Activated naive CD4-positive, alpha-beta T cell treated with anti-CD3 and anti-CD28 coated beads, Interleukin-2, amount 50 U/mL, for 72 hours (primary cell): ENCODE results near the gene STAC. TPM values are rescaled to one million over a fixed set of nuclear protein-coding genes. Genes with fewer than 3 reads are reported as not detected.
A peak's percentile ranks its signal among the peaks of the same experiment; 100 is the strongest.

Experiments
- ATAC-seq, 2 donors: fragments of 150-1000 bp; cut with Tn5 transposase; 2 replicates each; pipeline ENCODE4 v1.10.0; 2021; ENCODE audit warnings: mild to moderate bottlenecking in 2 of 2, moderate library complexity in 2 of 2
- DNase-seq, 2 donors: peaks; one replicate each; pipeline ENCODE4 v3.0.0; 2021 to 2022; ENCODE audit warnings: low spot score in 2 of 2
- H3K27ac Mint-ChIP-seq, 2 donors: one replicate each; pipeline ENCODE4 v1.8.0; 2022; ENCODE audit warnings: mild to moderate bottlenecking in 2 of 2, mixed read lengths in 2 of 2
- H3K36me3 Mint-ChIP-seq, 2 donors: one replicate each; pipeline ENCODE4 v1.8.0; 2022; ENCODE audit warnings: mixed read lengths in 2 of 2
- H3K9me3 Mint-ChIP-seq, 2 donors: one replicate each; pipeline ENCODE4 v1.8.0; 2022; ENCODE audit warnings: mixed read lengths in 2 of 2
- total RNA-seq, 2 donors: library from RNA; stranded (reverse); gene quantifications; one replicate each; pipeline ENCODE4 v1.2.3, GENCODE V29; 2022

Gene STAC
- total RNA-seq, 2 donors from 2014 or later = not detected

DNA sequence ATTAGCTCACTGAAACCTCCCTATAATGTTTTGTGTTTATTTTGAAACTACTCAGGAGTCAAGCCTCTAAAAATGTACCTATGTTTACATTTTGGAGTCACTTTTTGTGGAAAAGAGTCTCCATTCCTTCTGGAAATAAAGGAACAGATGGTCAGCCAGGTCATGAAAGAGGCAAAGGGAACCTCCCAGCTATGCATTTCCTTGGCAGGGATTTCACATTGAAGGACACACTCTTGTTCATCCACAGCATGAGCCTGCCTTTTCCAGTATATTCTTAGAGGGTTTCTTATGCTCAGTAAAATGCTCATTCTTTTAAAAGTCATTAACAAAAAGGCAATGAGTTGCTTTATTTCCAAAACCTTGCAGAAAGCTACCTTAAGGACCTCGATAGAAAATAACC is 20.8 kb downstream of the STAC start:
- H3K36me3 Mint-ChIP-seq = no peaks in the 10 kb centered on the region
- DNase-seq = no peak
- no peak overlapping the region for H3K27ac Mint-ChIP-seq
- no peak for ATAC-seq
- H3K9me3 Mint-ChIP-seq = peaks cover 0 to 9% of the 10 kb centered on the region in 2 donors

DNA sequence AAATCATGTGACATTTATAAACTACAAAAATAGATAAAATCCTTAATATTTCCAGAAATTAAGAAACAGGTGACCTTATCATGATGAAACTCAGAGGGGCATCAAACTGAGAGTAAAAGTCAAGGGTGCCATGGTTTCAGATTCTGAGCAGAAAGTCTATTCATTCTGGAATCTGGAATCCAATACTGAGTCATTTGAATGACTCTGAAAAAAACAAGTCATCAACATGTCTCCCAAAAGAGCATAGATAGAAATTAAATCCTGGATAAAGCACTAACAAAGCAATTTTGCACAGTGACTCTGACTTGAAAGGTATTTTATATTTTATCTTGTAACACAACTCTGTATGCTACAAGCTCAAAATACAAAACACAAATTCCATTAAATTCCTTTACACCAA is 23.4 kb downstream of the STAC start:
- DNase-seq (no peak), ATAC-seq (no peak)
- Mint-ChIP-seq H3K27ac (no peak overlapping the region), H3K9me3 (peaks cover 0 to 5% of the 10 kb centered on the region in 2 donors), H3K36me3 (no peaks in the 10 kb centered on the region)

DNA sequence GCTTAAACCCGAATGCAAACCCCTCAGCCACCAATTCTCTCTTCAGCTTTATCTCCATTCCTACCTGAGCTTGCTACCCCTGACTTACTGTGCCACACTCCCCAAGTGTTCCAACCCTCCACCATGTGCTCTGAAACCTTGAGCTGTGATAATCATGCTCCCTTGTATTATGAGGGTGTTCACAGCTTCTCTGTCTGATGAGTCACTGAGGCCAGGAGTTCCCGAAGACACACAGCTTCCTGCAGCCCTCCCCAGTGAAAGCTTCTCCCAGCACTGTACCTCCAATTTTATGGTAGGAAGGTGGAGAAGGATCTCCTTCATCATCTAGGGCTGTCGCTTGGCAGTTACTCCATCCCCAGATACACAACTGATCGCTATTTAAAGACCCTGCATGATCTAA is 24.9 kb downstream of the STAC start:
- no peak overlapping the region for H3K27ac Mint-ChIP-seq
- ATAC-seq = no peak
- H3K9me3 Mint-ChIP-seq = peaks cover 0 to 5% of the 10 kb centered on the region in 2 donors
- DNase-seq = no peak
- H3K36me3 Mint-ChIP-seq = no peaks in the 10 kb centered on the region

DNA sequence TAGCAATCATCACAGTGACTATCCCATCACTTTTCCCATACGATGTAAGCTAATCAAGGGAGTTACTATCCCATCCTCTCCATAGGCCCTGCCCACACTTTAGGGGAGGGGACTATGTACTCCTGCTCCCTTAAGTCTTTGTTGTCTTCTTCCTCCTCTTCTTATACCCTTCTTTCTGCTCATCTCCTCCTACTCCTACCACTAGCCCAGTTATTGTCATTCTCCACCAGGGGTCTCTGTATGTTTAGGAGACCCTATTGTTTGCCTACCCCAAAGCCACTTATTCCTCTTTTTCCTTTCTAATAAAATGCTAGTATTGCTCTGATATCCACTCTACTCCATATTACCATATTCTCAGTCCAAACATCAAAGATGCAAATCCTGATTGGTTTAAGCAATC is 27.8 kb downstream of the STAC start:
- no peak overlapping the region for H3K27ac Mint-ChIP-seq
- H3K36me3 Mint-ChIP-seq = no peaks in the 10 kb centered on the region
- no peak for ATAC-seq
- H3K9me3 Mint-ChIP-seq = peaks cover 0 to 5% of the 10 kb centered on the region in 2 donors
- DNase-seq = no peak

DNA sequence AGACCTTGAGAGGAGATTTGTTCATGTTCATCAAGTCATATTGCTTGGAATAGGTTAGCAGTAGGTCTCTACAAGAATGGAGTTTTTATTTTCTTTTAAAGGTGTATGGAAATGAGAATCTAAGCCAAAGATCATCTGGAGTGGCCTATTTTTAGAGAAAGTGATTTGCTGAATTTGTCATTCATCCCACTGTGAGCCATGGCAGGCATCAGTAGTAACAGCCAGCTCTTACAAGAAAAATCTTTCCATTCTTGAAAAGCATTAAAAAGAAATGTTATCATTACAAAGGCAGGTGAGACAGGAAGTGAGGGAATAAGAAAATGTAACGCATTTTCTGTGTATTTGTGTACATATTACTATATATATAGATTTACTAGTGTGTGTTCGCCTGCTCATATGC is 29.6 kb downstream of the STAC start:
- Mint-ChIP-seq H3K27ac (no peak overlapping the region), H3K36me3 (no peaks in the 10 kb centered on the region), H3K9me3 (peaks cover 0 to 5% of the 10 kb centered on the region in 2 donors)
- DNase-seq (no peak), ATAC-seq (no peak)

DNA sequence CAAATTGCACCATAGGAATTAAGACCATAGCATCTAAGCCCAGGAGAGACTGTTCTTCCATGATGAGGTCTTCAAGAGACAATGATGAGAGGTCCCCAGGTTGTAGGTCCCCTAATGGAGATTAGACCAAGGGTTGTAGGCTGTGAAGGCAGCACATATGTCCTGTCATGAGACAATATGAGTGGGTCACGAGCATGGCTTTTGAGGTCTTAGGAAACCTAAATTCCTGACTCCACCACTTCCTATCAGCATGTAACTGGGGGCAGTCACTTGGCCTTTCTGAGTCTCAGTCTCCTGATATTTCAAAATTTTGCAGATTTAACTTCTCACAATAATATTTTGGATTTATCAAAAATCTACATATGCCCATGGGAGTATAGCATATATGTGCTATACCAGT is 31.3 kb downstream of the STAC start:
- Mint-ChIP-seq H3K9me3 (no peaks in the 10 kb centered on the region), H3K27ac (no peak overlapping the region), H3K36me3 (no peaks in the 10 kb centered on the region)
- no peak for ATAC-seq
- DNase-seq = no peak

DNA sequence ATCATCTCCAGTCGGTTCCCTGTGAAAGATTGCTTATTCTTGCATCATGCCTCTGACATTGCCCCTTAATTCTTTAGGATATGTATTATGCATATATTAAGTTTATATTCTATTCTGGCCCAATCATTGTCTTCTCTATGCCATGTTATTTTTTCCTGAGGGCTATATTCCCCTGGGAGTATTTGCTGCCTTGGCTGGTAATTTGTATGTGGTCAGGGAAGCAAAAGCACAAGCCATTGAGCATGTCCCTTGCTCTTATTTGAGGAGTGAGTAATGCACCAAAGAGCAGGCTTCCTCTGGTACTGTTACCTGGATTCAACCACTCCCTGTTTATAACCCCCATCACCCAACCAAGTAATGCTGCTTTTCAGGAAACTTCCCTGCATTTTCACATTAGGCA is 36.3 kb downstream of the STAC start:
- H3K36me3 Mint-ChIP-seq = no peaks in the 10 kb centered on the region
- ATAC-seq (no peak), DNase-seq (no peak)
- no peaks in the 10 kb centered on the region for H3K9me3 Mint-ChIP-seq
- H3K27ac Mint-ChIP-seq = no peak overlapping the region

DNA sequence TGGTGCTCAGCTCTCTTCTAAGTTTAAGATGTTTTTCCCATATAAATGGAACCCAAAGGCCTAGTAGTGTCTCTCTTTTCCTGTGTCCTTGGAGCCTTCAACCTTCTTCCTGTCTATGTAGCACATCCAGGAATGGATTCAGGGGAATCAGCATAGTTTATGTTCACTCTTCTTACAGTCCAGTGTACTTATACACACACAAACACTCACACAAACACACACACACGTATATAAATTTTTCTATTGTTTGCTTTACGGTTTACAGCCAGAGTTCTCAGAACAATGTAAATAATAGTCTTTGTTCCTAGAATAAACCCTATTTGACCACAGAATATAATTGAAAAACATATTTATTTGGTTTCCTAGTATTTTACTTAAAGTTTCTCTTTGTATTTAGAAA is 36.9 kb downstream of the STAC start:
- ATAC-seq (no peak), DNase-seq (no peak)
- H3K27ac Mint-ChIP-seq = no peak overlapping the region
- H3K9me3 Mint-ChIP-seq = no peaks in the 10 kb centered on the region
- no peaks in the 10 kb centered on the region for H3K36me3 Mint-ChIP-seq

DNA sequence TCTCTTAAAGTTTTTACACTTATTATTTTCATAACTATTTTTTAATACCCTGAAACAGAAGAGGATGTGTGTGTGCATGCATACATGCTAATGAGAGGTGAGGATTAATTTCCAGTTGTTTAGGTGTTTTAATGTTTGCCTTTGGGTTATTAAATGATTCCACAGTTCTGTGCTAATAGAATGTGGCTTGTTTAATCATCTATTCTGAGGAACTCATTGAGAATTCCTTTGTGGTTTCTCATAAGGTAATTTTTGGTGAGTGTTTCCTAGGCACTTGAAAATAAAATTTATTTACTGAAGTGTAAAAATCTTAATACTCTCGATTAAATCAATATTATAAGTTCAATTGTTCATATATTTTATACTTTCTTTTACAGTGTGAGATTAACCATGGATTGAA is 38.0 kb downstream of the STAC start:
- DNase-seq (no peak), ATAC-seq (no peak)
- no peaks in the 10 kb centered on the region for H3K36me3 Mint-ChIP-seq
- H3K9me3 Mint-ChIP-seq = no peaks in the 10 kb centered on the region
- no peak overlapping the region for H3K27ac Mint-ChIP-seq

DNA sequence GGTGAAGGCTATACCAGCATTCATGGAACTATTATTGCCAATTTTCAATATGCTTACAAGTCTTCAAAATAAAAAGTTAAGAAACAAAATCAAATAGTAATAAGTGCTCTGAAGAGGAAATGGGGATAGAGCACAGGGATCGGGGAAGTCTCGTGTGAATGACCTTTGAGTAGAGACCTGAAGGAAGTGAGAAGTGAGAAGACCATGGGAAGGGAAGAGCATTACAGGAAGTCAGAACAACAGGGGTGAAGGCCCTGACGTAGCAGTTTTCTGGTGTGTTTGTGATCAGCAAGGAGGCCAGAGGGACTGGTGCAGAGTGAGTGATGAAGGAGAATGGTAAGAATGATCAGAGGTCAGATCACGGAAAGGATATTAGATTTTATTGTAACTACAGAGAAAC is 48.1 kb downstream of the STAC start:
- DNase-seq (no peak), ATAC-seq (no peak)
- H3K9me3 Mint-ChIP-seq = no peaks in the 10 kb centered on the region
- H3K27ac Mint-ChIP-seq = no peak overlapping the region
- no peaks in the 10 kb centered on the region for H3K36me3 Mint-ChIP-seq

DNA sequence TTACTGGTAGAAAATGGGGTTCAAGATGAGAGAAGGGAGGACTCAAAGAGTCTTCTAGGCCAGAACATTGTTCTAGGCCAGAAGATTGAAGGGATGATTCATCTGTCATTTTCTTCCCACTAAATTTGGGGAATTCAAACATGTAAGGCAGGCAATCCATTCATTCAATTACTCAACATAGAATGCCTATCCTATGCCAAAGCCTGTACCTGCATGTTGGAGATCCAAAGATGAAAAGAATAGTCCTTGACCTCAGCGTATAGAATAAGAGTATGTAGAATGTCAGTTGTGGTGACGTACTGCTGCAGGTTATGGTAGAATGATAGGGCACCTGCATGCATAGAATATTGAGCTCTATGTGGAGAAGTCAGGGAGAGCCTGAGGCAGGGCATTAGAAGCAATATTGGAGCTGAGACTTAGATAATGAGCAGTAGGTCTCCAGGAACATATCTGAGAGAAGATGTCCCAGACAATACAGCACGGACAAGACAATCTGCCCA is 49.7 kb downstream of the STAC start:
- H3K9me3 Mint-ChIP-seq = no peaks in the 10 kb centered on the region
- ATAC-seq (no peak), DNase-seq (no peak)
- H3K36me3 Mint-ChIP-seq = no peaks in the 10 kb centered on the region
- H3K27ac Mint-ChIP-seq = no peak overlapping the region

DNA sequence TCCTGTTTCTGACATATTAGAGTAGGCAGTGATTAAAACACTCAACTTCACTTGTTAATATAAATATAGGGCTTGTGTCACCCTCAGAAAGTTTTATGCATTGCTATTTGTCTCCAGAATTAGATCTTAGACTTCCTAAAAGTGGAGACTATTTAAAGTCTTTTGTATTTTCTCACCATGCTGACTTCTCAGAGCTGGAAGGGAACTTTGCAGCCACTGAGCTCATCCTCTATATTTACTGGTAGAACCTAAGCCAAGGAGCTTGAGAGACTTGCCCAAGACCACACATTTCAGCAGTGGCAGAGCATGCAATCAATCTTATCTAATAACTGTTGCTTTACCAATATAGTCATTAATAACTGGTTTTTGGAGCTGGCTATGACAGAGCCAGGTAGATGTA is 53.2 kb downstream of the STAC start:
- ATAC-seq = no peak
- no peak for DNase-seq

DNA sequence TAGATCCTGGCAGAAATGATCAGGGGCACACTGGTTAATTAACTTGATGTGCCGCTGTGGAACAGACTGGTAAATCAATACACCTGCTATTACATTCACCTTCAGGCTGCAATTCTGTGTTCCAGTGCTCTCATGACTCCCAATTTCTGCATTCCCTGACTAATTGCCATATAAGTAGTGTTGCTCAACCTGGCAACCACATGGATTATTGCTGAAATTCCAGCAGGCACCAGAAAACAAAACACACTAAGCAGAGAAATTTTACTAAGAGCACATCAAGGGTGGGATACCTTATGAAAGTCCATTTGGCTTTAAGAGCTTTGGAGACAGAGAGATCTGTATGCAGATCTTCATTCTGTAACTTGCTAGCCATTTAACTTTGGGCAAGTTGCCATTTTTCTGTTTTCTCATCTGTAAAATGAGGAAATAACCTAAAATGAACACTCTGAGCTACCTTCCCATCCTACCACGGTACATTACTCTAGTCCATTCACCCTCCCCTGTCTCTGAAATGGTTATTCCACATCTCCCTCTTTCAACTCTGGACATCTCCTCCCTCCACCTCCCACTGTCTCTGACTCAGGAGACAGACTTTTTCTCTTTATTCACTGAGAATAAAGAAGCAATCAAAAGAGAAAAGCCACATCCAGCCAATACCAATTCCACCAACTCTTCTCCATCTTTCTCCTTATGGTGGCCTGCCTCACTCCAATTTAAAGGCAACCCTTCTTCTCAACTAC is 54.6 kb downstream of the STAC start:
- Mint-ChIP-seq H3K9me3 (no peaks in the 10 kb centered on the region), H3K27ac (no peak overlapping the region), H3K36me3 (no peaks in the 10 kb centered on the region)
- no peak for DNase-seq
- no peak for ATAC-seq

More for the DNA sequence above, 53.2 kb downstream of the STAC start:
- H3K36me3 Mint-ChIP-seq = no peaks in the 10 kb centered on the region
- H3K27ac Mint-ChIP-seq = no peak overlapping the region
- no peaks in the 10 kb centered on the region for H3K9me3 Mint-ChIP-seq

DNA sequence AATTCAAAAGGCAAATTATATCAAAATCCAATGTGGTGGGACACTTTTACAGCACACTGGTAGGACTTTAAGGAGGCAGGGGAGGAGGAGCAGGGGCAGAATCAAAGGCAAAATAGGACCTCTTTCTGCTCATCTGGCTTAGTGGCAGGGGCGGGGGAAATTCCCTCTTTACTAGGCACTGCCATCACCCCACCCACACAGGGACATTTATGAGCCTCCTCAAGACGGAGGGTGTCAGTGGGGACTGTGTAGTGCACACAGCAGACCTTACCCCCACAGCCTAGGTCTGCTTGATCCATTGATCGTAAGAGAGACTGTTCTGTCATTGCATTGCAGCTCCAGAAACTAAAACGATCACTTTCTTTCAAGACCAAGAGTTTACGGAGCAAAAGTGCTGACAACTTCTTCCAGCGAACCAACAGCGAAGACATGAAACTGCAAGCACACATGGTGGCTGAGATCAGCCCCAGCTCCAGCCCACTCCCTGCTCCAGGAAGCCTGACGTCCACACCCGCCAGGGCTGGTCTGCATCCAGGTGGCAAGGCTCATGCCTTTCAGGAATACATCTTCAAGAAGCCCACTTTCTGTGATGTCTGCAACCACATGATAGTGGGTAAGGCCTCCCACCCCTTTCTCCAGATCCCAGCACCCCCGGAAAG is 62.9 kb downstream of the STAC start:
- H3K27ac Mint-ChIP-seq = no peak overlapping the region
- no peak for ATAC-seq

DNA sequence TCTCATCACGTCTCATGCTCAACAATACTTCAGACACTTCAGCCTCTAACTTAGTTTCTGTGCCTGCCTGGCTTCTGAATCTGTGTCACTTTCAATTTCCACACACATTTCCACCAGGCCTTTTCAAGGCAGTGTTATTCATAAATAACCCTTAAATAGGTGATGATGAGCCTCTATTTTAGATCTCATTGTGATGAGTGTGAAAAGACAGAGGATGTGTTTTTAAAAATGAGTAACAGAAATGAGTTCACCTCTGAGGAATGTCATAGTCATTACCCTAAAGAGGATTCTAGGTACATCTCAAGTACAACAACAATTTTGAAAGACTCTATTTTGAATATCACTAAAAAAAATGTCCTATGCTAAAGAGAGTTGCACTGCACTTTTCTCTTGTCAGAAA is 64.6 kb downstream of the STAC start:
- no peaks in the 10 kb centered on the region for H3K9me3 Mint-ChIP-seq
- ATAC-seq = peak in 1 of 2 donors; percentile 30
- DNase-seq = no peak
- no peak overlapping the region for H3K27ac Mint-ChIP-seq
- no peaks in the 10 kb centered on the region for H3K36me3 Mint-ChIP-seq

More for the DNA sequence above, 62.9 kb downstream of the STAC start:
- Mint-ChIP-seq H3K9me3 (no peaks in the 10 kb centered on the region), H3K36me3 (no peaks in the 10 kb centered on the region)
- DNase-seq = no peak

DNA sequence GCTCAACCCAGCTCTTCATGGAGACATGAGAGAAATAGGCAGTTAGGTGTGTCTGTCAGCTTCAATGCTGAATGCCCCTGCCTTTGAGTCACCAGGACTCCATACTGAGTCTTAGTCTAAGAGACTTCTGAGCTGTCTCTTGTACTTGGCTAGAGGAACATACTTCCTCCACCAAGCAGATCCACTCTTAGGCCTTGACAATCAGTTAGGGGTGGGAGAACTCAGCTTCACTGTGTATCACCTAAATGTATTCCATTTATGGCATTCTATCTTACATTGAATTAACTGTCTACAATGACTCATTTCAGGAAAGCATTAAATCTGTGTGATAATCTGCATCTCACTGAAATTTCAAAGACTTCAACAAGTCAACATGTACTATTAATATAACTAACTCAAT is 66.0 kb downstream of the STAC start:
- Mint-ChIP-seq H3K9me3 (no peaks in the 10 kb centered on the region), H3K36me3 (no peaks in the 10 kb centered on the region), H3K27ac (no peak overlapping the region)
- DNase-seq (no peak), ATAC-seq (no peak)

DNA sequence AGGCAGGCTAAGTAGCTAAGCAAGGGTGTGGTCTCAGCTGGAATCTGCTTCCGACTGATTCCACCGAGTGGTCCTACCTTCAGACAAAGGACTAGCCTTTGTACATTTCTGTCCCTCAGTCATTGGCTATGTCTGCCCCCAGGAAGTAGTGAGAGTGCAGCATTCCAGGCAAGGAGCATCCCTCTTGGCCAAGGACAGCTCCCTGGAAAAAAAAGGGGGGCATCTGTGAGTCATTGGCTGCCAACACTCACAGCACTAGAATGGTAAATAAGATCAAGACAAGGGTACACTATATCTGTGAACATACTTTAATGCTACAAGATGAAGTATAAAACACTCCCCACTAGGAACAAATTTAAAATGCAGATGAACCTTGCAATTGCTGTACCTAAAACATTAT is 66.8 kb downstream of the STAC start:
- Mint-ChIP-seq H3K36me3 (no peaks in the 10 kb centered on the region), H3K9me3 (no peaks in the 10 kb centered on the region), H3K27ac (no peak overlapping the region)
- ATAC-seq (no peak), DNase-seq (no peak)

DNA sequence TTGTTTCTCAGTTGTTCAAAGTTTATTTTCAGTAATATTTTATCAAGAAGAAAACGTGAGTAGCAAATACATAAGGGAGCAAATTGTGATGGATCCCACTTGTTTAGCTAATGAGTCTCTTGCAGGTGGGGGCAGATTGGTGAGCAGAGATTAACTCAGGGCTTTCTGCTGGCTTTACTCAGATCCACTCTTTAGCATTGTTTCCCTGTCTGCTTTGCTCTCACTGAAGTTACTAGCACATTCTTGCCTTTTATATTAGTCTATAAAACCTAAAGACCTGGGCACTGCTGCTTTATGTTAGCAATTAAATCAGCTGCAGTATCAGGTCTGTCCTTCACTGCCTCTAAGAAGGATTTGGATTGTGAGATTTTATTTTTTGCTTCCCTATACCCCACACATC is 71.5 kb downstream of the STAC start:
- no peaks in the 10 kb centered on the region for H3K9me3 Mint-ChIP-seq
- ATAC-seq = no peak
- DNase-seq = no peak
- no peak overlapping the region for H3K27ac Mint-ChIP-seq
- no peaks in the 10 kb centered on the region for H3K36me3 Mint-ChIP-seq
